GM19035 (cell line): ENCODE results near the gene ZBTB7C.
A peak's percentile ranks its signal among the peaks of the same experiment; 100 is the strongest.
"Not testable (repeated sequence)": the region's sequence is repeated elsewhere in the genome, so short reads cannot be mapped to it uniquely, and the experiment has no call there.

ENCODE experiments used
- ATAC-seq: cut with Tn5 transposase; IDR thresholded peaks from one replicate; pipeline ENCODE4 v1.9.1; 2021; ENCODE audit not compliant: unreplicated experiment

Gene ZBTB7C

GRCh38 chr18:48408727-48409590, at the start of gene ZBTB7C:
ZBTB7C (minus strand) TSS chr18:48409383.
- ATAC-seq: peak; percentile 33

GRCh38 chr18:48456838-48457237, 47.7 kb upstream of the ZBTB7C start:
- ATAC-seq: no peak

DNA sequence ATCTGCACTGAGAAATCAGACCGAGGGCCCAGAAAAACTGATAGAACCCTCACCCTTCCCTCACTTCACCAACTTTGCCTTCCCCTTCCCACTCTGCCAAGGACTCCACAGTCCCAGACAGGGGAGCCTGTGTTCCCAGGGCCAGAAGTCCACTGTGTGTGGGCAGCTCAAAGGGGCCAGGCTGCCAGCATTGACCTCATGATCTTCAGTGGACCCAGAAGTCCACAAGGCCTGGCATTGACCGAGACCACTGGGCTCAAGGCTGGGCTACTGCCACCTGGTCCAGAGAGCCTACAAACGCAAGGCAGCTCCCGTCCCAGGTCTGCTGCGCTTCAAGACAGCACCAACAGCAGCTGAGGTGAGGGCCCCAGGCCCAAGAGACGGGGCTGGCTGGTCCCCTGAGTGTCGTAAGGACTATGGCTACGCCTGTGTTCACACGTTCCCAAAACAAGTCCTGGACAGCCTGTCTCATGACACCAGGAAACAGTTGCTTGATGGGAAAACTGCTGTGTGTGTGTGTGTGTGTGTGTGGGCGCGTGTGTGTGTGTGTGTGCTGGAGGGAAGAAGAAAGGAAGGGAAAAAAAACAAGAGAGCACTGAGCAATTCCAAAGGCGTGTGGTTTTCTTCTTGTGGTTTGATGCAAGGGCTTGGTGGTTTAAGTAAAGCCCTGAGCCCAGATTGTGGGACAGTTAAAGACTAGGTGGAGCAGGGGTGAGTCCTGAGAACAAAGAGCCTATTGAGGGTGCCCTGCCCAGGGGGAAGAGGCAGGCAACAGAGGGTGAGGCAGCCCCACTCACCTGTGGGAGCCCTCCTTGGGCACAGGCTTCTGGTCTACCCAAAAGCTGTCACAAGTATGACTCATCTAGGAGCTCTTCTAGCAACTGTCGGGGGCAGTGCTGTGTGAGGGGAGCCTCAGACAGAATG, 46.6 kb upstream of the ZBTB7C start:
- ATAC-seq: no peak

DNA sequence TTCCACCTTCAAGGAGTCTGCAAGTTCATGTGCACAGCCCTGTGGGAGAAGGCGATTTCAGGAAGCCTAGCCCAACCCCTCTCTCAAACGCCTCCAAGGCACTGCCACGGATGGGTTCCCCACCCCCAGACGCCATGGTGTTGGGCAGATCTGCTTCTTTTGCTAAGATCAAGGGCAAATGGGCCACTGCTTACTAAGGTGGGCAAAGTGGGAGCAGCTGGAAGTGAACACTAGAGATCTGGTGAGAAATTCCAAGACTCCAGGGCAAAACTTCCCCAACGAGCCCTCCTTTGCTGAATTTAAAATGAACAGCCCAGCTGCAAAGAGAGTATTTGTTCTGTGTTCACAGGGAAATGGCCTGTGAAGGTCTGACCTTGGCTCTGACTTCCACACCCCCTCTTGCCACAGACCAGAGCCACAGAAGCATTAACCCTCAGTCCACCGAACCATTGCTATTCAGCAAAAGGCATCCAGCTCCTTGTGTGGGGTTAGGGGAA, 45.1 kb upstream of the ZBTB7C start:
- ATAC-seq: no peak

DNA sequence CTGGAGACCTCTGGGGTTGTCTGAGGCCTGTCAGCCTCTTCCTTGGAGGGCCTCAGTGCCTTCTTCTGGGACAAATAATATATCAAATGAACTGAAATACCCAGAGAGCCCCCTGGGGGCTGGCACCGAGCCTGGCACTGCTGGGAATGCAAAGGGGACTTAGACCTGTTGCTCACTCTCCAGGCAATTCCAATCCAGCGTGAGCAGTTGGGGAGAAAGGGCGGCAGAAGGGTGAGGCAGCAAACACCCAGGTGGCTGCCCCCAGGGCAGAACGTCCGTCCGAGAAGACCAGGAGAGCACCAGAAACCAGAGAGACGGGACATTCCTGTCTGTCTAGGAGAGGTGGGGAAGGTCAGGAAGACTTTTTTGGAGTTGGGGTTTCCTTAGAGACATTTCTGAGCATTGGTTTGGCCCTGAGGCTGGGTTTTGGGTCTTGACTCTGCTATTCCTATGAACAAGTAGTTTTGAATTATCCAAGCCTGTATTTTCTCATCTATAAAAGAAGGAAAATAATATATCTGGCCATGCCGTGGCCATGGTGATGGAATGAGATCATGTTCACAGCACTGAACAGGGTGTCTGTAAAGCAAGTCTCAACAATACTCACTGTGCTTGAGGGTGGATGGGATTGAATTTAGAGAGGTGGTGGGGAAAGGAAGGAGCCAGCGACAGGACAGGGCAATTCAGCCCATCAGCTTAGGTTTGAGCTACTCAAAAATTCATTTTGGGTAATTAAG, 44.3 kb upstream of the ZBTB7C start:
- no peak for ATAC-seq

DNA sequence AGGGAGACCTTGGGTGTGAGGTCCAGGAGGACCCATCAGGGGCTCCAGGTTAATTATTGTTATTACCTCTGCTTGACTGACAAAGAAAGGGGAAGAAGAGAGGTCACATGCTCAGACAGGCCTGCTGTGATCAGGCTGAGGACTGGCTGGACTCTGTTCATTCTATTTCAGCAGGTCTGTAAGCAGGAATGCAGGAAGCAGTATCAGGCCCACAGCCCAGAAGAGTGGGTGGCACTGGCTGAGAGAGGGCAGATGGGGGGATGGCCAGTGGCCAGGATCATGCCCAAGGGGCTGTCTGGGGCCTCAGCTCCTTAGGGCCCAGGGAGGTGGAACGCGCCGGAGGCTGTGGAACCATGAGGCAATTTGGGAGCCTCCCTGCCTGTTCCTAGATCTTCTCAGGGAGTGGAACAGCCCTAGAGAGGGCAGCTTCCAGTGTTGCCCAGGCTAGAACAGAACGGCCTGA, 43.7 kb upstream of the ZBTB7C start:
- ATAC-seq: no peak

DNA sequence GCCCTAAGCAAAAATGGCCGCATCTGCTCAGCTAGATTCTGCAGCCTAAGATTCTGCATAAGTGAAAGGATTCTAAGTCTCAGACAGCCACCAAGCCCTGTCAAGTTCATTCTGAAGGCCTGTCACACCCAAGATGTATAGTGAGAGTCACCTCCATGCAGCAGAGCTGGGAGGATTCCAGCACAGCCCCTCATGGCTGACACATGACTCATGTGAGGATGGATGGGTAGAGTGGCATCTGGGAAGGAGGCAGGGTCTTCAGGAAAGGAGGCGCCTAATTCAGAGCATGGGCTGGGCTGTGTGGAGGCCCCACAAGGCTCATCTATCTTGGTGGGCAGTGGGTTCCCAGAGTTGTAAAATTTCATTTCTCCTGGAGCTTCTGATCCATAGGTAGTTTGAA, 41.5 kb upstream of the ZBTB7C start:
- no peak for ATAC-seq

- ATAC-seq: peak; percentile 76
Measured at GRCh38 chr18:48446582-48447225, 37.5 kb upstream of the ZBTB7C start.

GRCh38 chr18:48445540-48445939, 36.4 kb upstream of the ZBTB7C start:
- ATAC-seq: peak; percentile 70

DNA sequence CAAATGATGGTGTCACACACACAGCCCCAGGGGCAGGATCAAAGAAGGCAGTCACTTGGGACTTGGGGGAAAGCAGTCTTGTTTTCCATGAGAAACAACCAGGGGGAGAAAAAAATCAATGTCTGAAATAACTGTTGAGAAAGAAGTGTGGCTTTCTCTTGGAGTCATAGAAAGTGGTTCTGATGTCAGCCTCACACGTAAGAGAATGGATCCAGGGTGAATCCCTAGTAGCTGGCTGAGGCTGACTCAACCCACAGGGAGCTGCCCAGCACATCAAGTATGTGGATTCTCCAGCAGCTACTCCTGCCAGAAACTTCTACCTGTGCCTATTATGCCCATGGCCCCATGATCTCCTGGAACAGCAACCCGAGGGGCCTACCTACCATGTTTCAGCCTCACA, 33.6 kb upstream of the ZBTB7C start:
- no peak for ATAC-seq

DNA sequence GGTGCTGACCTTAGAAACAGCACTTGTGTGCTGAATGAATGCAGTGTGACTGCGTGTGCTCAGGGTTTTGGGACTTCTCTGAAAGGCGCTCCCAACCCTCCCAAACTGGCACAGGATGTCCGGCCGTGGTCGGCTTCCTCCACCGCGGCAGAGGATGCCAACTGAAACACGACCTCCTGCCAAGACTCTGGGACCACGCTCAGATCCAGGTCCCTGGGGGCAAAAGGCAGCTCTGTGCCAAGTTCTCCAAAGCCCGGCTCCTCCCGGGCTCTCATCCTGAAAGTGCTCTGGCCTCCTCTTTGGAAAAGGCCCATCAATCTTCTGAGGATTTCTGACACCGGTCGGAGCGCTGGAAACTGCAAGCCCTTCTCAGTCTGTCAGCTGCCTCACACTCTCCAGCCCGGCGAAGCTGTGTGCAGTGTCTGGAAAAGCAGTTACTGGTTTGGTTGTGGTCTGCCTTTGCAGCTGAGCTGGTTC, 32.3 kb upstream of the ZBTB7C start:
- no peak for ATAC-seq

GRCh38 chr18:48440924-48441323, 31.7 kb upstream of the ZBTB7C start:
- ATAC-seq: no peak

GRCh38 chr18:48436907-48437306, 27.7 kb upstream of the ZBTB7C start:
- no peak for ATAC-seq

GRCh38 chr18:48434382-48434781, 25.2 kb upstream of the ZBTB7C start:
- not testable (repeated sequence) for ATAC-seq

GRCh38 chr18:48433541-48433940, 24.4 kb upstream of the ZBTB7C start:
- ATAC-seq: no peak

DNA sequence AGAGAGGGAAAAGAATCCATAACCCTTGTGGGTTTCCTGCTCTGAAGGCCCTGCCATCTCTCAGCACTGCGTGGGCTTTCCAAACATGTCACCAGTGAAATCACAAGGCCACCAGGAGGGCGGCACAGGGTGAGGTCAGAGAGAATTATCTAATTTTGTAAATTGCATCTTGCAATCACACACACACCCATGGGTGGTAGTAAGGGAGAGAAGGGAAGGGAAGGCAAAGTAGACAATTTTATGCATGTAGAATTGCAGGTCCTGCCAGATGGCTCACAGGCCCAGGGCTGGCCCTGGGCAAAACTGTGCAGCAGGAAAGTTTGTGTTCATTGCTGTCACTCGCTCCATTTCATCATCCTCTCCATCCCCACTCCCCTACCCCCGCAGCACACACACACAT, 21.0 kb upstream of the ZBTB7C start:
- no peak for ATAC-seq

GRCh38 chr18:48428475-48429177, 19.4 kb upstream of the ZBTB7C start:
- no peak for ATAC-seq

GRCh38 chr18:48422947-48423378, 13.8 kb upstream of the ZBTB7C start:
- no peak for ATAC-seq

GRCh38 chr18:48419277-48420022, 10.3 kb upstream of the ZBTB7C start:
- no peak for ATAC-seq
